Fibroblast of skin of right quadriceps (primary cell): ENCODE measurements around the gene TNPO3.
"Not testable (repeated sequence)": the region's sequence is repeated elsewhere in the genome, so short reads cannot be mapped to it uniquely, and the experiment has no call there.

ENCODE experiments used
- DNase-seq: peaks from one replicate; pipeline ENCODE4 v3.0.0-alpha.2; 2013

TNPO3 gene

GRCh38 chr7:129067943-129068548, 13.1 kb upstream of the TNPO3 start:
- no peak for DNase-seq

GRCh38 chr7:129067132-129067561, 12.2 kb upstream of the TNPO3 start:
- DNase-seq: not testable (repeated sequence)

GRCh38 chr7:129066290-129067131, 11.6 kb upstream of the TNPO3 start:
- DNase-seq: peak; percentile 74

GRCh38 chr7:129055861-129056464, 1.1 kb upstream of the TNPO3 start:
- DNase-seq: no peak

- DNase-seq: no peak
Measured at GRCh38 chr7:129055294-129055816, 444 bp upstream of the TNPO3 start.

GRCh38 chr7:129053938-129054437, 923 bp downstream of the TNPO3 start:
- DNase-seq: peak; percentile 8

- DNase-seq: no peak
Measured at GRCh38 chr7:129052441-129052840, 2.5 kb downstream of the TNPO3 start.

GRCh38 chr7:129051459-129051858, 3.5 kb downstream of the TNPO3 start:
- not testable (repeated sequence) for DNase-seq

- no peak for DNase-seq
Measured at GRCh38 chr7:129047761-129048160, 7.2 kb downstream of the TNPO3 start.

- no peak for DNase-seq
Measured at GRCh38 chr7:129045682-129046081, 9.2 kb downstream of the TNPO3 start.

GRCh38 chr7:129043012-129043411, 11.9 kb downstream of the TNPO3 start:
- DNase-seq: no peak

- DNase-seq: no peak
Measured at GRCh38 chr7:129041142-129042085, 13.5 kb downstream of the TNPO3 start.

GRCh38 chr7:129038468-129038867, 16.4 kb downstream of the TNPO3 start:
- DNase-seq: not testable (repeated sequence)

- DNase-seq: no peak
Measured at GRCh38 chr7:129037585-129037984, 17.3 kb downstream of the TNPO3 start.

- DNase-seq: no peak
Measured at GRCh38 chr7:129032017-129032416, 22.9 kb downstream of the TNPO3 start.

- no peak for DNase-seq
Measured at GRCh38 chr7:129030440-129030839, 24.5 kb downstream of the TNPO3 start.

GRCh38 chr7:129024125-129024524, 30.8 kb downstream of the TNPO3 start:
- DNase-seq: no peak

- no peak for DNase-seq
Measured at GRCh38 chr7:129021656-129022055, 33.3 kb downstream of the TNPO3 start.

- DNase-seq: no peak
Measured at GRCh38 chr7:129017933-129018538, 36.9 kb downstream of the TNPO3 start.

- DNase-seq: no peak
Measured at GRCh38 chr7:129017264-129017663, 37.6 kb downstream of the TNPO3 start.

GRCh38 chr7:129014501-129015101, 40.3 kb downstream of the TNPO3 start:
- DNase-seq: no peak
